GM18873 (cell line): ENCODE data around the gene MEF2B.

Source experiments
- ATAC-seq: cut with Tn5 transposase; IDR thresholded peaks from one replicate; pipeline ENCODE4 v1.9.1; 2021; ENCODE audit warnings: mild to moderate bottlenecking, moderate library complexity, moderate number of reproducible peaks; ENCODE audit not compliant: unreplicated experiment, low FRiP score

Gene MEF2B

DNA sequence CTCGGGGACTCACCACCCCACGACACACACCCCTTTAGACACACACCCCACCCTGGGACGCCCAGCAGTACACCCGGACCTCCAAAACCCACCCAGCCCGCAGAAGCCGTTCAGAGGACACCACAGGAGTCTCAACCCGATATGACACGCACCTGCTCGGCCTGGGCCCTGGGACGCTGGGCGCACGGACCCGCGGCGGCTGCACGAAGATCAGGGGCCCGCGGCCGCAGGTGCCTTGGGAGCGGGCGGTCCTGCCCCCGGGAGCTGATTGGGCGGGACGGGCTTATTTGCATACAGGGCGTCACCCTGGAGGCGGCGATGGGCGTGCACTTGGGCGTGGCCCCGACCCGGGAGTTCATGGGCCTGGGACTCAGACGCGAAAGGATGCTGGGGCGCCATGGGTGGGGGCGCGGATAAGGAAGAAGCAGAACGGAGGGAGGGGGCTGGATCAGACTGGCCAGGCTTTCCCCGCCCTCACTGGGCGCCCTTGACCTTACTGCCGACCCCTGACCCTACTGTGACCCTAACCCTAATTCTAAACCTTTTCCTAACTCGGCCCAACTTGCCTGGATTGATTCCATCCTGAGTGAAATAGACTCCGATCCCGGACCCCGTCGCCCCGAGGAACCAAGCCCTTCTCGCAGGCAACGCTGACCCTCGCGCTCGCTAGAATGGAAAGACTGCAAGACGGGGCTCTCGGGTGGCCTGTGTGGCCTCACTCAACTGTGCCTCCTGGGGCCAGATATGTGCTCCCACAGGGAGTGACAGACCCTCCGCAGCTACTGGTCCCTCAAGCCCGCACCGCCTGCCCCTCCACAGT, at the start of gene MEF2B:
Gene MEF2B (minus strand): TSS at position 211 of the 820 bp plus-strand sequence. CDS start 19,528 bp downstream, outside the sequence.
- peak; percentile 59 for ATAC-seq

DNA sequence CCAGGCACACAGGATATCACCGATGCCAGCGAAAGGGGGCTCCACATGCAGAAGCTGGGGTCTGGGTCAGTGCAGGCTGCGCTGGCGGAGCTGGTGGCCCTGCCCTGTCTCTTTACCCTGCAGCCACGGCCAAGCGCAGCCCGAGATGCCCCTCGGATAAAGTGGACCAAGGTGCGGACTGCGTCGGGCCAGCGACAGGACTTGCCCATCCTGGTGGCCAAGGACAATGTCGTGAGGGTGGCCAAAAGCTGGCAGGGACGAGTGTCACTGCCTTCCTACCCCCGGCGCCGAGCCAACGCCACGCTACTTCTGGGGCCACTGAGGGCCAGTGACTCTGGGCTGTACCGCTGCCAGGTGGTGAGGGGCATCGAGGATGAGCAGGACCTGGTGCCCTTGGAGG, 48.8 kb upstream of the MEF2B start:
- ATAC-seq = no peak

DNA sequence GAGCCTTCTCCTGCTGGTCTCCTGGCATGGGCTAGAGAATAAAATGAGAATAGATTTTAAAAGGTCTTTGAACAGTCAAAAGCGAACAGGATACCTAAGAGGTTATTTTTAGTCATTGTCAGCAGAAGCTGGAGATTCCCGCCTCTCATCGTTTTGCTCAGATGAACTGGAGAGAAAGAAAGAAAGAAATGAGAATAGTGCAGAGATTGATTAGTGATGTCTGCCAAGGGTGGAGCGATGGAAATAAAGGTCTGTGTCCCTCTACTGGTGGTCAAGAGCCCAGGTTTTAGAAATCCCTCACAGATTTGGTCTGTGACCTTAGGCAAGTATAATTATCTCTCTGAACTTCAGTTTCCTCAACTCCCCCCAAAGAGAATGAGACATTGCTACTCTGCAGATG, 47.0 kb upstream of the MEF2B start:
- ATAC-seq = no peak

DNA sequence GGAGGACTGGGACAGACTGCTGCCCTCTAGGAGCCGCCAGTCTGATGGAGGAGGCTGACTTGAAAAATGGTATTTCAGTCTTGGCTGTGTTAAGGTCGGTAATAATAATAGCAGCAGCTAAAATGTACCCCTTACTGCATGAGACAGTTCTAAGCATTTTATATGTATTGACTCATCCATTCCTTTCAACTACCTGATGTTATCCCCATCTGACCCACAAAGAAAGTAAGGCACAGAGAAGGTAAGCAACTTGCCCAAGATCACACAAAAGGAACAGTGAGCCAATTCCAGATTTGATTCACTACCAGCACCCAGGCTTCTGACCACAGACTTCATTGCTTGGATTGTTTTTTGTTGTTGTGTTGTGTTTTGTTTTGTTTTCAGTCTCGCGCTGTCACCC, 45.7 kb upstream of the MEF2B start:
- no peak for ATAC-seq

DNA sequence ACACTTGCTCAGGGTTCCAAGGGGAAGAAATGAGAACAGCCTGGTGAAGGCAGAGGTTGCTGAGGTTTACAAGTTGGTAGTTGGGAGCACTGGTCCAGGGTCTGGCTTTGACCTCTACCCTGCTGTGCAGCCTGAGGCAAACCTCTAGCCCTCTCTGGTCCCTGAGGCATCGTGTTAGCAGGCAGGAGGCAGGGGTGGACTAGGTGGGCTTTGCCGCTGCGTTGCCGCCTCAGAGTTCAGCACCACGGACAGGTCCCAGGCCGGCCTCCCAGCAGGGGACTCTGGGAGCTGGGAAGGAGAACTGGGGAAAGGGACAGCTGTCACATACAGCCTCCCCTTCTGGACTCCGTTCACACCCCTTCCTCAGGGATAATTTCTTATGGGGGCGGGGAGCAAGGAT, 44.8 kb upstream of the MEF2B start:
- no peak for ATAC-seq

DNA sequence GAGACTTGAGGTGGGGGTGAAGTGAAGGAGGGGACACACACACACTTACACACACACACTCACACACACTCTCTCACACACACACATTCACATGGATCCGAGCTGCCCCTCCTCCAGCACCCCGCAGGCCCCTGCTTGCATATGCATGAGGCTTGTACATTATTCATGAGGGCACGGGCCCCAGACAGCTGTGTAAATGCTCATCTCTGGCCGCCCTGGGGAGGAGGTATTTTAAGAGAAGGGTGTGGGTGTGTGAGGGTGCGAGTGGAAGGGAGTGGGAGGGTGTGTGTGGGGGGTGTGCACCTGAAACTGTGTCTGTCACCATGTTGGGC, 44.1 kb upstream of the MEF2B start:
- ATAC-seq = no peak

DNA sequence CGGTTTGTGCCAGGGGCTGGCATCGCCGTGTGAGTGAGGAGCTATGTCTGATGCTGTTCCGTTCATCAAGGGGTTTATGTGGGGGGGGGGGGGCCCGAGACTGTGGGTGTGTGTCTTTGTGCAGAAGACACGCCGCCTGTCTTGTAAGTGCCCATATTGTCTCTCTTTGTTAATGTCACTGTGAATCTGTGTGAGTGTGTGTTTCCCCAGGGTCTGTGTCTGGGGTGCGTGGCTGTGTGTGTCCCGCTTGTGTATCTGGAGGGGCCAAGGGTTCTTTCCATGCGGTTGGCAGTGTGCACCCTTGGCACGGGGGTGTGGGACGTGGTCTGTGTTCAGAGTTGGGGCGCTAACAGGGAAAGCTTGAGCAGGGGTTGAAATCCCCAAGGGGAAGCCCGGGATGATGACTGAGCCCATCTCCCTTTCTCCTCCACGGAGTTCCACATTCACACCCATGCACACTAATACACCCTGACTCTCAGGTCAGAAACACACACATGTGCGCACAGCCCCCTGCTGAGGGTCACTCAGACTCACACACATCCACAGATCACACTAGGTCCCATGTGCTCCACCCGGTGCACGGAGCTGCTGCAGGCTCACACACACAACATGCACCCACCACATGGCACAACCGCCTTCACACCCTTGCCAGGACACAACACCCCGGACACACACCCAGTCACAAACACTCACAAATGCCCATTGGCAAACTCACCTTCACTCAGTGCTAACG, 43.5 kb upstream of the MEF2B start:
- ATAC-seq = no peak

DNA sequence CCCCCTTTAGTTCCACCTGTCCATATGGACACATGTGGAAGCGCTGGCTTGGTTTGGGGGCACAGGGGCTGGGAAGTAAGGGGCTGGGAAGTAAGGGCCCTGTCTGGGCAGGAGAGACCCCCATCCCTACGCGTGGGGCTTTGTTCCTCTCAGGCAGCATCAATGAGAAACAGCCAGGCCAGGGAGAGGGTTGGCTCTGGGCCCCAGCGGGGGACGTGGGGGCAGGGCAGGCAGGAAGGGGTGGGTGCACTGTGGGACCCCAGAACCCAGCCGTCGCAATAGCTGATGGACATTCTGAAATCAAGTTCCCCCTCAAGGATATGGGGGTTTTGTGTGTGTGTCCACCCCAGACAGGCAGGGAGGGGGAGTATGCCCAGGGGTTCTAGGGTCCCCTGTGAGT, 42.9 kb upstream of the MEF2B start:
- ATAC-seq = no peak

DNA sequence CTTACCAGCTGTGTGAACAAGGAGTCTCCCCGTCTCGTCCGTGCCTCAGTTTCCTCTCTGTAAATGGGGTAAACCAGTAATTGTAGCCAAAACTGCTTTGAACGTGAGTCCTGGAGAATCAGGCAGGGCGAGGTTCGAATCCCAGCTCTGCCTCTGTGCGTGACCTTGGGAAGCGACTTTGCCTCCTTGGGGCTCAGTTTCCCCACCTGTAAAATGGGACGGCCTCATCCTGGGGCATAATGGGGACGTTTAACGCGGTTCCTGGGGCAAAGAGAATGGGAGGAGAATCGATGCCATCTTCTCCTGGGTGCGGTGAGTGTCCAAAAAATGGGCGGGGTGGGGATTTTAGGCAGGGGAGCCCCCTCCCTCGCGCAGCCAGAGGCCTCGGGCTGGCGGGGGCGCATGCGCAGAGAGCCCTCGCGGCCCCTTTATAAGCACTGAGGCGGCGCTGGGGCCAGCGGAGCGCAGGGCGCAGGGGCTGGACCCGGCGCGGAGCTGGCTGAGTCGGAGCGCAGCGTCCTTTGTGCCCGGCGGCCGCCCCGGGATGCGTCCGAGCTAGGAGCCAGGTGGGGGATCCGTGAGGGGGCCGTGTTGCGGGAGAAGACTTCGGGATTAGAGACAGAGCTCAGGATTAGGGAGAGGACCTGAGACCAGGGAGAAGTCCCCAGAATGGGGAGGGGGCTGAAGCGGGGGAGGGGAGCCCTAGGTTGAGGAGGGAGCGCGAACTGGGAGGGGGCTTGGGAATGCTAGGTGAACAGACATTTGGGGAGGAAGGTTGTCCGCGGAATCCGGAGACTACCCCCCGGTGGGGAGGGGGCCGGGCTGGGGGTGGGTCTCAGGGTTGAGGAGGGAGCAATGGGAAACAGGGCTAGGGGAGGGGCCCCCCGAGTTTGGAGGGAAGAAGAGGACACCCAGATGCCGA, 41.7 kb upstream of the MEF2B start, which contains the start of gene NCAN:
Gene NCAN (plus strand): TSS at position 460 of the 922 bp plus-strand sequence. CDS start 4,996 bp downstream, outside the sequence.
- ATAC-seq = no peak

DNA sequence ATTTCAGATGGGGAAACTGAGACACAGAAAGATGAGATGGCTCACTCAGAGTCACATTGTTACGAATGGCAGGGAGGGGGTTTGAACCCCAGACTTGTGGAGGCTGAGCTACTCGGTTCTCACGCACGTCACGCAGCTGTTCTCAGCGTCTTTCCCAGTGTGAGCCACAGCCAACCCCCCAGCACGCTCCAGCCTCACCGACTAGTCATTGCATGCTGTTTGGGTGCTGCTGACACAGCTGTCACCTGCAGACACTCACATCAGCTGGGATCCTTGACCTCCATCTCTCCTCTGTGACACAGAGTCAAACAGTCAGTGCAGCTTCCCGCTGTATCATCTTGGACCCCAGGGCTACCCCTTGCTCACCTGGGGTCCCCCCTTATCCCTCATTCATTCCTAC, 39.3 kb upstream of the MEF2B start:
- no peak for ATAC-seq

DNA sequence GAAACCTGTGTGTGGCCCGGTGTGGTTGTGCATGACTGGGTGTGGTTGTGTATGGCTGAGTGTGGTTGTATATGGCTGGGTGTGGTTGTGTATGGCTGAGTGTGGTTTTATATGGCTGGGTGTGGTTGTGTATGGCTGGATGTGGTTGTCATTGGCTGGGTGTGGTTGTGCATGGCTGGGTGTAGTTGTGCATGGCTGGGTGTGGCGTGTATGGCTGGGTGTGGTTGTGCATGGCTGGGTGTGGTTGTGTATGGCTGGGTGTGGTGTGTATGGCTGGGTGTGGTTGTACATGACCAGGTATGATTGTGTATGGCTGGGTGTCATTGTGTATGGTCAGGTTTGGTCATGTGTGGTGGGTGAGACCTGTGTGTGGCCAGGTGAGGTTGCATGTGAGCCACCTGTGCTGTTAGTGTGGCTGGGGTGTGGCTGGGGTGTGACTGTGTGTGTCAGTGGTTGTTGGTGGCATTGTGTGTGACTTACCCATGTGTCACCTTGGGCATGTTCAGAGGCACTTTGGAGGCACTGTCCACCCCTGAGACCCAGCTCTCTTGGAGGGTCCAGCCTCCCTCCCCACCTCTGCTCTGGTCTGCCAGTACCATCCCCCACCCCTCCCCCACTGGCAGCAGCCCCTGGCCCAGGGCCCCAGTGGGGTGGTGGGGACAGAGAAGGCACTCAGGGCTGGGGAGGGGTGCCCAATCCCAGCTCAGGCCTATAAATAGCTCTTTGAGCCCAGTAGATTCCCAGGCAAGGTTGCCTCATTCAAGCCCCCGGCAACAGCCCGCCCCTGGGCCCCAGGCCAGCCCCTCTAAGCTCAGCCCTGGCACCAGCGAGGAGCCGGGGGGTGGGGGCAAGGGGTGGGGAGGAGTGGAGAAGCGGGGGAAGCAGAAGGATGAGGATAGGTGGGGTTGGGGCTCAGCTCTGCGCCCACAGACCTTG, 37.8 kb upstream of the MEF2B start:
- ATAC-seq = no peak

DNA sequence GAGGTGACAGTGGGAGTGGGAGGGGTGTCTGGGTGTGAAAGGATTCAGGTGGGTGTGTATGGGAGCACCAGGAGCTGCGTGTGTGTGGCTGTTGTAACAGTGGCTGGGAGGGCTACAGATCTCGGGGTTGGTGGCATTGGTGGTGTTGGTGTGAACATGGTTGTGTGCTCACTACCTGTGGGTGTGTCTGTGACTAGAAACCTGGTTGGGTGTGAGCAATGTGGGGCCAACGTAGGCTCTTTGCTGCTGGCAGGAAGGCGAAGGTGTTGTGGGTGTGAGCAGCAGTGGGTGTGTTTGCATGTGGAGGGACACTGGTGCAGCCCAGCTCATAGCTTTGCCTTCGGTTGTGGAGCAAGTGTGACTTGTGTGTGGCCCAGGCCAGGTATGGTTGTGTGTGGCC, 36.9 kb upstream of the MEF2B start:
- ATAC-seq = no peak

DNA sequence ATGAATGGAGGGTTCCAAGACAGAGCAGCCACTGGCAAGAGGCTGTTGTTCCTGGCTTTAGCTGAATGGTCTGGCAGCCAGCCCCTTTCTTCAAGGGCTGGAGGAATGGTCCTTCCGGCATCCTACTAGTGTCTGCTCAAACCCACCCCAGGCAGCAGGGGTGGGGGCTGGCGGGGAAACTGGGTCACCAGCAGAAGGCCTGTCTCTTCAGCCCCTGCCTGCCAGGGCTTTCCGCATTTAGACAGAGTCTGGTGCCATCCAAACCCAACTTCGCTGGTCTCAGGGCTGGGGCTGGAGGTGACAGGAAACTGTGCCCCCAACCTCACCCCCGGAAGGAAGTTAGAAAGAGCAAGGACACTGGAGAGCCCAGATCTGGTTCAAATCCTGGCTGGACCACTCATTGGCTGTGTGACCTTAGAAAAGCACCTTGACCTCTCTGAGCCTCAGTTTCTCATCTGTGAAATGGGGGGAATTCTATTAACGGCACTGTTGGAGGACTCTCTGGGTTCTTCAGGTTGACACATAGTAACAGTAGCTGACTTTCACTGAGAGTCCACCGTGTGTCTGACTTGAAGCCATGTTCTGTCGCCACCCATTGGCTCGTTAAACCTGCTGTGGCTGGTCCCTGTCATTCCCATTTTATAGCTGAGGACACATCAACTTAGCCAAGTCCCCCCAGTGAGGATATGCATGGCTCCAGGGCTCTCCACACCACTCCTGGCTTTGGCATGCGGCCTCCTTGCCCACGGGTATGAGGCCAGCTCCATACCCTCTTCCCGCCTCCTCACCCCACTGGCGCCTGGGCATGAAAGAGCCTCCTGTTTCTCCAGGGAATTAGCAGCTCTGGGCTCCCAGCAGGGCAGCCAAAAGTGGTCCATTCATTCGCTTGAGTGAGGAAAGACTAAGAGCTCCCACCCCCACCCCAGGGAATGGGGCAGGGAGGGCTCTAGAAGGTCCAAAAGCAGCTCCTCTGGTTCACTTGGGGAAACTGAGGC, 35.6 kb upstream of the MEF2B start:
- no peak for ATAC-seq

DNA sequence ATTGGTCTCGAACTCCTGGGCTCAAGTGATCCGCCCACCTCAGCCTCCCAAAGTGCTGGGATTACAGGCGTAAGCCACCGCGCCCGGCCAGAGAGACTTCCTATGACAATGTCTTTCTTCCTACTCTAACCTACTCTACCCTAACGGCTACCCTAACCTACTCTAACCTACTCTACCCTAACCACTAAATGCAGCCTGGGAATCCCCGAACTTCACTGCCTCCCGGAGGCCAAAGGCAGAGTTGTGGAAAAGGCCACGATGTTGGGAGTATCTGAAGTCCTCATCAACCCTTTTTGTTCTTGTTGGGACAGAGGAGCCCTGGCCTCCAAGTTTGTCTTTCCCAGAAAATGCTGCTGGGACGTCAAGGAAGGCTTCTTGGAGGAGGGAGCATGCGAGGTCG, 34.1 kb upstream of the MEF2B start:
- ATAC-seq = no peak

DNA sequence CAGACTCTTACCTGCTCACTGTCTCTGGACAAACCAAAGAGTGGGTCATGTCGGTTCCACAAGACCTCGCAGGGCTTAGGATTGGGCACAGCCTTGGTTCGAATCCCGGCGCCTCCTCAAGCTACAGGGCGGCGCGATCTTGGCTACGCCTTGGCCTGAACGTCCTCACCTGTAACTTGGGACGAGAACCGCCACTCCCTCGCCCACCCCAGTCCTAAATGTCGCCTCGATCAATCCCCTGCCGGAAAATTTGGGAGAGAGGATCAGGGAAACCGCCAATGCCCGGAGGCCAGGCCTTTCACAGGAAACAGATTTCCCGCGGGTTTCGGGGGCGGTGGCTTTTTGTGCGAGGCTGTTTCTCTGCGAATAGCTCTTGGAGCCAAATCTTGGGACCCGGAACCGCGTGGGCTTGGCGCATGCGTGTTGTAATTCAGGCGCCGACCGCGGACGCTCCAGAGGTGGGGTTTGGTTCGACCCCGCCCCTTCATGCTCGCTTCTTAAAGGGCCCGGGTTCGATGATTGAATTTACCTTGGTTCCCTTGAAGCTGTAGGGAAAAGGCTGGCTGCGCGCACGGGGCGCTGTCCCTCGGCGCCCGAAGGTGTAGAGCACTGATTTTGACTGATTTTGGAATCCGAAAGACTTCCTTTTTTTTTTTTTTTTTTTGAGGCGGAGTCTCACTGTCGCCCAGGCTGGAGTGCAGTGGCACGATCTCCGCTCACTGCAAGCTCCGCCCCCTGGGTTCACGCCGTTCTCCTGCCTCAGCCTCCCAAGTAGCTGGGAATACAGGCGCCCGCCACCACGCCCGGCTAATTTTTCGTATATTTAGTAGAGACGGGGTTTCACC, 33.2 kb upstream of the MEF2B start, which contains the start of gene NR2C2AP:
Gene NR2C2AP (minus strand): TSS at position 403 of the 845 bp plus-strand sequence. CDS start 354 bp downstream, at position 49.
- ATAC-seq = peak; percentile 53

DNA sequence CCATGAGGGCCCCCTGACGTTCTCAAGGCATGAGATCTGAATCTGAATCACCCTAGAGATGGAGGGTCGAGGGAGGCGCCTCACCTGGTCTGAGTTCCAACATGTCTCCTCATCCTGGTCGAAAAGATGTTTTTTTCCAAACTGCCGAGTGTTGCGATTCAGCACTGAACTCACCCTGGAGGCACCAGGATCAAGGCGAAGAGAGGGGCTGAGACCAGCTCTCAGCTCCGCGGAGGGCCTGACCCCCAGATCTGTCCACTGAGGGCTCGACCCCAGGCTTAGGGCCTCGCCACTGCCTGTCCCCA, 32.6 kb upstream of the MEF2B start:
- no peak for ATAC-seq

DNA sequence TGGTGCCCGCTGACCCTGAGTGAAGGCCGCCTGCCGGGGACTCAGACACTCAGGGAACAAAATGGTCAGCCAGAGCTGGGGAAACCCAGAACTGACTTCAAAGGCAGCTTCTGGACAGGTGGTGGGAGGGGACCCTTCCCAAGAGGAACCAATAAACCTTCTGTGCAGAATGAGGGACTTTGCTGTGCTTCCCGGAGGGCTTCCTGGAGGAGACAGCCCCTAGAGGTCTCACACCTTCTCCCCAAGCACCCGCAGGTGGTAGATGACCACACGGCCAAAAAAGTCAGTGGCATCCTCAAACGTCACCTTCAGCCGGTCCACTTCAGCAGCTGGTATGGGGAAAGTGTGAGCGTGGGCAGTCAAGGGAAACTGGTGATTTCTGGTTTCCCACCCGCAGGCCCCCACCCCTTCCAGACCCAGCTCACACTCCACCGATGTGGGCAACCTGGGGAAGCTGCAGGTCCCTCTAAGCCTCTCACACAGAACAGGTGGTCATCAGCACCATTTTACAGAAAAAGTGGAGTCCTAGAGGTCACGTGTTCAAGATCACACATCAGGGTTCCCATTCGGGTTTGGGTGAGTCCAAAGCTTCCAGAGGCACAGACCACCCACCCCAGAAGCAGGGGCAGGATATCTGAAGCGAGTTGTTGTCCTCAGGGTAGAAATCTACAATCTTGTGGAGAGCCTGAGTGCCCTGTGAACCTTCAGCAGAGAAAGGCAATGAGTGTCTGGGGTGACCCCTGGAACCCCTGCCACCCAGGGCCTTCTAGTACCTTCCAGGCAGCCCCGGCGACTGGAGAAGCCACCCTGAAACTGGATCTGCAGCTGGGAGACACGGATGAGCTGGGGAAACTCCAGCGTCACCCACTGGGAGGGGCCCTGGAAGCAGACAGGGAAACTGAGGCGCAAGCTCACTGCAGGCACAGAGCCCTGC, 31.9 kb upstream of the MEF2B start:
- ATAC-seq = no peak
